B cell (primary cell): ENCODE data around the gene MTSS2. TPM values are rescaled to one million over a fixed set of nuclear protein-coding genes. Genes with fewer than 3 reads are reported as not detected.

Experiments used
- ATAC-seq: fragments of 200-7000 bp; cut with Tn5 transposase; one replicate; pipeline ENCODE4 v1.10.0; 2021; ENCODE audit warnings: low read depth, mild to moderate bottlenecking, moderate number of reproducible peaks, moderate library complexity
- CTCF ChIA-PET: fragments of 350-600 bp; sonication (Branson Sonifier 250); formaldehyde crosslinking; loops from one replicate; lab custom pipeline; 2021; ENCODE audit warnings: antibody characterized with exemption, inconsistent platforms; lab: Charles Lee
- POLR2A ChIA-PET: fragments of 350-600 bp; sonication (Branson Sonifier 250); formaldehyde crosslinking; loops from one replicate; lab custom pipeline; 2021; ENCODE audit warnings: antibody characterized with exemption; lab: Charles Lee
- DNase-seq: peaks from one replicate; pipeline ENCODE4 v3.0.0; 2013
- H2AFZ ChIP-seq: 2 replicates; pipeline ENCODE4 v1.6.1; 2012; ENCODE audit warnings: mild to moderate bottlenecking, low read depth, low read length; ENCODE audit not compliant: insufficient read depth, poor library complexity, severe bottlenecking
- H3K27ac ChIP-seq, 2 donors: 1 replicate in 1 of 2; 2 replicates in 1 of 2; pipeline ENCODE4 v1.5.1; 2012 to 2013; ENCODE audit warnings: low read length in 2 of 2, mild to moderate bottlenecking in 2 of 2, moderate library complexity in 1 of 2
- H3K27me3 ChIP-seq, 4 experiments: fragments of 200-600 bp in 1 of 4; sonication (generic) in 1 of 4; replicated peaks in 1 of 4; 1 replicate in 2 of 4; 2 replicates in 2 of 4; pipeline versions ENCODE4 v1.6.1 to v1.7.0; 2013 to 2016; ENCODE audit warnings: low read length in 3 of 4, mild to moderate bottlenecking in 2 of 4, mixed read lengths in 1 of 4, moderate library complexity in 1 of 4; ENCODE audit not compliant: insufficient read depth in 4 of 4, control insufficient read depth in 3 of 4; ENCODE audit errors: control extremely low read depth in 1 of 4
- H3K36me3 ChIP-seq, 2 experiments: replicated peaks in 1 of 2; 1 replicate in 1 of 2; 2 replicates in 1 of 2; pipeline versions ENCODE4 v1.6.1 to v1.7.1; 2013; ENCODE audit warnings: low read length in 1 of 2; ENCODE audit not compliant: insufficient read depth in 2 of 2, control insufficient read depth in 1 of 2; ENCODE audit errors: control extremely low read depth in 1 of 2, extremely low read depth in 1 of 2
- H3K4me1 ChIP-seq, 2 donors: fragments of 200-600 bp in 1 of 2; sonication (generic) in 1 of 2; 1 replicate in 1 of 2; 2 replicates in 1 of 2; pipeline versions ENCODE4 v1.5.1 to v1.6.1; 2013 to 2017; ENCODE audit warnings: low read length in 2 of 2; ENCODE audit not compliant: control insufficient read depth in 2 of 2, insufficient read depth in 2 of 2
- H3K4me2 ChIP-seq: replicated peaks from 2 replicates; pipeline ENCODE3; 2012; ENCODE audit warnings: mild to moderate bottlenecking, low read depth, low read length; ENCODE audit not compliant: poor library complexity, severe bottlenecking
- H3K4me3 ChIP-seq, 5 experiments: fragments of 200-600 bp in 1 of 5; sonication (generic) in 1 of 5; 1 replicate in 3 of 5; 2 replicates in 2 of 5; pipeline versions ENCODE4 v1.5.1 to v1.7.0; 2011 to 2016; ENCODE audit warnings: low read length in 4 of 5, mild to moderate bottlenecking in 4 of 5, low read depth in 2 of 5, control low read depth in 1 of 5, moderate library complexity in 1 of 5; ENCODE audit not compliant: insufficient read depth in 1 of 5; ENCODE audit errors: control extremely low read depth in 1 of 5, extremely low read depth in 1 of 5
- H3K79me2 ChIP-seq: fragments of 200-600 bp; sonication (generic); one replicate; pipeline ENCODE4 v1.6.0; 2016; ENCODE audit warnings: low read length; ENCODE audit not compliant: control insufficient read depth, insufficient read depth
- H3K9ac ChIP-seq: fragments of 200-600 bp; sonication (generic); 2 replicates; pipeline ENCODE4 v1.6.1; 2017; ENCODE audit warnings: mild to moderate bottlenecking, low read length, moderate library complexity
- H3K9me3 ChIP-seq, 3 donors: one replicate each; pipeline versions ENCODE4 v1.6.1 to v1.7.1; 2013; ENCODE audit warnings: low read length in 2 of 3; ENCODE audit not compliant: control insufficient read depth in 2 of 3, insufficient read depth in 1 of 3; ENCODE audit errors: control extremely low read depth in 1 of 3
- H4K20me1 ChIP-seq: 2 replicates; pipeline ENCODE4 v1.6.0; 2012; ENCODE audit warnings: mild to moderate bottlenecking, low read length; ENCODE audit not compliant: insufficient read depth, control insufficient read depth, poor library complexity, severe bottlenecking
- H3K27ac Mint-ChIP-seq: one replicate; pipeline ENCODE4 v1.8.0; 2021; ENCODE audit warnings: mixed read lengths
- H3K27me3 Mint-ChIP-seq: one replicate; pipeline ENCODE4 v1.8.0; 2021; ENCODE audit warnings: mixed read lengths
- H3K4me1 Mint-ChIP-seq: one replicate; pipeline ENCODE4 v1.8.0; 2021; ENCODE audit warnings: mixed read lengths
- H3K4me3 Mint-ChIP-seq: one replicate; pipeline ENCODE4 v1.8.0; 2021; ENCODE audit warnings: mixed read lengths
- H3K9me3 Mint-ChIP-seq: one replicate; pipeline ENCODE4 v1.8.0; 2022; ENCODE audit warnings: mixed read lengths; ENCODE audit not compliant: insufficient read depth
- CTCF ChIP-seq: fragments of 200-600 bp; IDR thresholded peaks from one replicate; pipeline ENCODE4 v1.8.0; 2022; ENCODE audit warnings: antibody characterized with exemption, mild to moderate bottlenecking
- EZH2 ChIP-seq: IDR thresholded peaks from 2 replicates; pipeline ENCODE4 v1.6.1; 2012; ENCODE audit warnings: borderline replicate concordance, low read depth, mild to moderate bottlenecking, moderate library complexity, low read length; ENCODE audit not compliant: insufficient read depth, poor library complexity, severe bottlenecking
- WGBS: methylation state at CpG from one replicate; pipeline ENCODE4 v1.1.5; 2013; ENCODE audit warnings: missing lambda C conversion rate; ENCODE audit not compliant: insufficient coverage; 5-methylcytosine and 5-hydroxymethylcytosine counted together
- intact Hi-C: fragments of 100-400 bp; cut with micrococcal nuclease; formaldehyde crosslinking; loops from one replicate; pipeline ENCODE4 v1.10.0; 2022
- polyA plus RNA-seq: library from polyadenylated mRNA; depleted of rRNA; stranded (reverse); fragments of >200 nt; gene quantifications from 2 replicates; pipeline ENCODE4 v1.2.3, GENCODE V29; 2012
- total RNA-seq, 2 donors: library from RNA; stranded (reverse); fragments of 120-200 nt in 1 of 2; gene quantifications; 1 replicate in 1 of 2; 2 replicates in 1 of 2; pipeline versions ENCODE4 v1.2.3 to v1.2.4, GENCODE V29; 2013 to 2022

Gene MTSS2
- total and polyA plus RNA-seq, 2 donors (not counting 1 experiment from before 2014, with no cell fraction given): 1.6 to 2.6 TPM

- H4K20me1 ChIP-seq: peaks cover 8% of the 10 kb centered on the region
- H3K9me3 ChIP-seq: no peaks in the 10 kb centered on the region
- Mint-ChIP-seq H3K9me3 (no peaks in the 10 kb centered on the region), H3K27me3 (no peaks in the 10 kb centered on the region), H3K4me1 (no peaks in the 10 kb centered on the region), H3K4me3 (no peak overlapping the region), H3K27ac (no peak overlapping the region)
- no peak overlapping the region for H2AFZ ChIP-seq
- H3K4me3 ChIP-seq: no peak overlapping the region
- CTCF ChIA-PET: no interaction called here
- intact Hi-C loops: no loop called here
- TF ChIP-seq EZH2: no peak
- TF ChIP-seq CTCF: no peak
- H3K27ac ChIP-seq: no peak overlapping the region
- WGBS: 83% methylated on average over 18 of the region's 30 CpGs
- POLR2A ChIA-PET: no interaction called here
- no peak overlapping the region for H3K4me2 ChIP-seq
- no peaks in the 10 kb centered on the region for H3K4me1 ChIP-seq
- H3K27me3 ChIP-seq: no peaks in the 10 kb centered on the region
- H3K9ac ChIP-seq: no peak overlapping the region
- DNase-seq (no peak), ATAC-seq (no peak)
- H3K79me2 ChIP-seq: no peaks in the 10 kb centered on the region
- H3K36me3 ChIP-seq: peaks cover 0 to 6% of the 10 kb centered on the region in 2 experiments
Observed at GRCh38 chr16:70700101-70701020, 14.5 kb upstream of the MTSS2 start.

GRCh38 chr16:70699696-70700095, 13.8 kb upstream of the MTSS2 start:
- Histone ChIP-seq H3K4me1 (no peaks in the 10 kb centered on the region), H2AFZ (no peak overlapping the region), H3K36me3 (peaks cover 0 to 7% of the 10 kb centered on the region in 2 experiments), H3K9ac (no peak overlapping the region), H3K4me3 (no peak overlapping the region), H3K79me2 (no peaks in the 10 kb centered on the region), H3K27ac (no peak overlapping the region), H3K27me3 (no peaks in the 10 kb centered on the region), H3K9me3 (no peaks in the 10 kb centered on the region), H3K4me2 (no peak overlapping the region), H4K20me1 (peaks cover 8% of the 10 kb centered on the region)
- H3K4me1 Mint-ChIP-seq: no peaks in the 10 kb centered on the region
- TF ChIP-seq EZH2: no peak
- TF ChIP-seq CTCF: no peak
- ChIA-PET POLR2A (no interaction called here), CTCF (no interaction called here)
- WGBS: 95% methylated on average over 17 of the region's 17 CpGs
- intact Hi-C loops: no loop called here
- H3K27ac Mint-ChIP-seq: no peak overlapping the region
- ATAC-seq: no peak
- no peak for DNase-seq
- H3K4me3 Mint-ChIP-seq: no peak overlapping the region
- H3K9me3 Mint-ChIP-seq: no peaks in the 10 kb centered on the region
- H3K27me3 Mint-ChIP-seq: no peaks in the 10 kb centered on the region
